HG02852 (cell line): ENCODE results near the gene MFSD2B.
"Not testable (repeated sequence)": the region's sequence is repeated elsewhere in the genome, so short reads cannot be mapped to it uniquely, and the experiment has no call there.

ENCODE experiments used
- ATAC-seq: cut with Tn5 transposase; IDR thresholded peaks from one replicate; pipeline ENCODE4 v1.9.1; 2021; ENCODE audit warnings: mild to moderate bottlenecking, moderate library complexity; ENCODE audit not compliant: unreplicated experiment

MFSD2B gene

DNA sequence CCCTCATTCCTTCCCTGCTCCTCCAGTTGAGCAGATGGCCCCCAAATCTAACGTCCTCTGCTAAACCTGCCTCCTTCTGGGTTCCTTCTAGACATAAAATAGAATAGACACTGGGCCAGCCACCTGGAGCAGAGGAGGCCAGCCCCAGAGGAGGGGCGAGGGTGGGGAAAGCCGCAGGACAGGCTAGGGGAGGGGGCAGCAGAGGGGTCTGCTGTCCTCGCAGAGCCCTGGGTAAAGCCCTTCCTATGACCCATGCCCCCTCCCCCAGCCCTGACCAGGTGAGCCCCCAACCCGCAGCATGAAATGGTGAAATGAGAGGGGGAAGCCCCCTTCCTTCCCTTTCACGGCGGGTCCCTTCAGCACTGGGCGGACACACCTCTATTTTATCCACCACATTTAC is 7.8 kb downstream of the MFSD2B start:
- no peak for ATAC-seq

GRCh38 chr2:24018241-24018640 is 8.4 kb downstream of the MFSD2B start:
- ATAC-seq: no peak

DNA sequence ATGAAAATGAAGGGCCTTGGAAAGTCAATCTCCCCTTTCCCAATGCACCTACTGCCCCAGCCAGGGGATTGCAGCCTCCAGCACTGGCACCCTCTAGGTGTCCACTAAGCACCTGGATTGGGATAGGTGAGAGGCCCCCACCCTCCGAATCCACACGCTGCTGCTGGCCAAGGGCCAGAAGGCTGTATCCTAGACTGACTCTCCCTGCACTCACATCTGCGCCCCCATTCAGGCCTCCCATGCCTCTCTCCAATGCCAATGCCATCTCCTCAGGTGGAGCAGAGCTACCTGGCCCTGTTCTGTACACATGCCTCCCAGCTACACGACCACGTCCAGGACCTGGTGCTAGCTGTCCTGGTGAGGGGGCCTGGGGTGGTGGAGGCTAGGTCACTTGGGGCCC is 9.8 kb downstream of the MFSD2B start:
- ATAC-seq: no peak

- ATAC-seq: no peak
Observed at GRCh38 chr2:24020244-24020643, 10.4 kb downstream of the MFSD2B start.

GRCh38 chr2:24021122-24021998 is 11.5 kb downstream of the MFSD2B start:
- no peak for ATAC-seq

DNA sequence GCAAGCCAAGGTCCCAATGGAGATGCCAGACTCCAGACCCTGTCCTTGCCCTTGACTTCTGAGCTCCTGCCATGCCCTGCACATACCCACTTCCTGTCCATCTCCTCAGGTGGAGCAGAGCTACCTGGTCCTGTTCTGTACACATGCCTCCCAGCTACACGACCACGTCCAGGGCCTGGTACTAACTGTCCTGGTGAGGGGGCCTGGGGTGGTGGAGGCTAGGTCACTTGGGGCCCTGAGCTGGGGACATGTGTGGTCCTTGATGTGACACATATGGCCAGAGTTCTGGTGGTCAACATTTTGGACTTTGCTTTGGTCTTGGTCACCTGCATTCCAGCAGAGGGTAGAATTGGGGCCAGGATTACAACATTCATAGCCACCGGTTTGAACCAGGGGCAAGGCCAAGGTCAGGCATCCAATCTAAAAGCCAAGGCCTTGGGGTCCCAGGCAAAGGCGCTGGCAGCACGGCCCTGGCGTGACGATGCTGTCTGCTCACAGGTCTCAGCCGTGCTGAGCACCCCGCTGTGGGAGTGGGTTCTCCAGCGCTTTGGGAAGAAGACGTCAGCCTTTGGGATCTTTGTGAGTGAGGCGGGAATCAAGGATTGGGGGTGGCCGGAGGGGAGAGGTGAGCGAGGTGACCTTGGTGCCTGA is 12.6 kb downstream of the MFSD2B start:
- ATAC-seq: no peak

GRCh38 chr2:24022975-24023575 is 13.2 kb downstream of the MFSD2B start:
- no peak for ATAC-seq

- no peak for ATAC-seq
Observed at GRCh38 chr2:24024018-24024417, 14.1 kb downstream of the MFSD2B start.

- no peak for ATAC-seq
Observed at GRCh38 chr2:24024996-24025663, 15.2 kb downstream of the MFSD2B start.

DNA sequence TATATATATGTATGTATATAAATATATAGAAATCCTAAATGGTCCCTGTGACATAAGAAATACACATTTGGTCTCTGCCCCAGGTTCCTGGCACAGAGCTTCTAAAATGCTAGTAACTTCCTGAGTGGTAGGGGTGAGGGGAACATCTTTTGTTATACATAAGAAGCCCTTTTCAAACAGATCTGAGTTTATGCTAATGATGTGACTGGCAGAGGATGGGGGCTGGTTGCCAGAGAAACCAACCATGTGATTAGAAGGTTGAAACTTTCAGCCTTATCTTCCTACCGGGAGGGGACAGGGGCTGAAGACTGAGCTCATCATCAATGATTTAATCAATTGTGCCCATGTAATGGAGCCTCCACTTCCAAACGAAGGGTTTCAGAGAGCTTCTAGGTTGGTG is 16.3 kb downstream of the MFSD2B start:
- ATAC-seq: no peak

DNA sequence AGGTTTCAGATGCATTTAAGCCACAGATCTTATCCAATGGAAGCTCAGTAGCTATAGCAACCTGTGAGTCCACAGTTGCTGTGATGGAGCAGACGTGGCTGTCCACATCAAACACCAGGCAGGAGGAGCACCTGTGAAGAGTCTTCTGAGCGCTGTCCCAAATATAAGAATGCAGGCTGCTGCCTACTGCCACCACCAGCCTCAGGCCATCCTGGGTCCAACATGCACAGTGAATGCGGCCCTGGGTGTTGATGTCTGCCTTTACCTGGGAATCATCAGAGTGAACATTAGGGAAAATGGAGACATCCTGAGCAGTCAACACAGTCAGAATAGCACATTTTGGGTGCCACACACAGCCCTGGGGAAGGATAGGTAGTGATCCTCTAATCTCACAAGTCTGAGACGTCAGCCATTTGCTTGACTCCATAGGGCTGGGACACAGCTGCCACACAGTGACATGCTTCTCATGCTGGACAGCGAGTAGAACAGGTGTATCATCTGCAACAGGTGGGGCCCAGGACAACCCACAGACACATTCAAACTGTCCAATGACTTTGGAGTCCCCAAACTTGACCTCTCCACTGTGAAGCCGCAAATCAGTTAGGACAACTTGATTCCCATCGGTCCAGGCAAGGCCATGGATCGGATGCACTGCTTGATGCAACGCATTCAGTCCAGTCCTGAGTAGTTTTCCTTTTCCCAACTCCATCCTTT is 29.1 kb downstream of the MFSD2B start:
- no peak for ATAC-seq

DNA sequence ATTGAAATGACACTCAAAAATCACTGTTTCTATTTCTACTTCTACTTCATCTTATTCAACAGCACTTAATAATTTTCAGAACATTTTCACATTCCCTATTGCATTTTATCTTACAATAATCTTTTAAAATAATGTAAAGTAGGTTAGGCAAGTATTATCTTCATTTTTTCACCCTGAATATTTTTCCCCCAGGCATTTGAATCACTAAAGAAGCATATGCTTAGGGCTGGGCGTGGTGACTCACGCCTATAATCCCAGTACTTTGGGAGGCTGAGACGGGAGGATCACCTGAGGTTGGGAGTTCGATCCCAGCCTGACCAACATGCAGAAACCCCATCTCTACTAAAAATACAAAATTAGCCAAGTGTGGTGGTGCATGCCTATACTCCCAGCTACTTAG is 30.6 kb downstream of the MFSD2B start:
- no peak for ATAC-seq

DNA sequence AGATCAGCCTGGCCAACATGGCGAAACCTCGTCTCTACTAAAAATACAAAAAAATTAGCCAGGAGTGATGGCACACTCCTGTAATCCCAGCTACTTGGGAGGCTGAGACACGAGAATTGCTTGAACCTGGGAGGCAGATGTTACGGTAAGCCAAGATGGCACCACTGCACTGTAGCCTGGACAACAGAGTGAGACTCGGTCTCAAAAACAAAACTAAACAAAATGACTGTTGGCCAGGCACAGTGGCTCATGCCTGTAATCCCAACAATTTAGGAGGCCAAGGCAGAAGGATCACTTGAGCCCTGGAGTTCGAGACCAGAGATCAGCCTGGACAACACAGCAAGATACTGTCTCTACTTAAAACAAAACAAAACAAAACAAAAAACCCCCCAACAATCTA is 33.2 kb downstream of the MFSD2B start:
- ATAC-seq: not testable (repeated sequence)

DNA sequence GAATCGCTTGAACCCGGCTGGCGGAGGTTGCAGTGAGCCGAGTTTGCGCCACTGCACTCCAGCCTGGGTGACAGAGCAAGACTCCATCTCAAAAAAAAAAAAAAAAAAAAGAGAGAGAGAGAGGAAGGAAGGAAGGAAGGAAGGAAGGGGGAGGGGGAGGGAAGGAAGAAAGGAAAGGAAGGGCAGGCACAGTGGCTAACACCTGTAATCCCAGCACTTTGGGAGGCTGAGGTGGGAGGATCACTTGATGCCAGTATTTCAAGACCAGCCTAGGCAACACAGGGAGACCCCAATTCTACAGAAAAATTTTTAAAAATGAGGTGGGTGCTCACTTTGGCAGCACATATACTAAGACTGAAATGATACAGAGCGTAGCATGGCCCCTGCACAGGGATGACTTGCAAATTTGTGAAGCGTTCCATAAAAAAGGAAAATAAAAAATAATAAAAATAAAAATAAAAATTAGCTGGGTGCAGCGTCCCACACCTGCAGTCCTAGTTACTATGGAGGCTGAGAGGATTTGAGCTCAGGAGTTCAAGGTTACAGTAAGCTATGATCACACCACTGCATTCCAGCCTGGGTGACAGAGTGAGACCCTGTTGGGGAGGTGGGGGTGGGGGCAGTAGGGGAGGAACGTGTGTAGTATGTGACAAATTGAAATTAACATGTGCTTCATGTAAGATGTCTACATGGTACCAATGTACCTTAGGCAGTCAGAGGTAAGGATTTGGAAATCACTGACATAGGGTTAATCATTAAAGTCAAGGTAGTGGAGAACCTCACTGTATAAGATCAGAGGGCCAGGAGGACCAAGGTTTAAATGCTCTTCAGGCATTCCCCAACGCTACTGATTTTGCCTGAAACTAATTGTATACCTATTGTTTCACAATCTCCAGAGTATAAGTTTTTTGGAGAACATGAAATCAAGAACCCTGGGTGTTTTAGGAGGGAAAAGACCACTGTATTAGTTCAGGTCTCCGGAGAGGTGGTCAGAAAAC is 35.9 kb downstream of the MFSD2B start:
- ATAC-seq: no peak

- no peak for ATAC-seq
Observed at GRCh38 chr2:24046599-24046929, 36.7 kb downstream of the MFSD2B start.

DNA sequence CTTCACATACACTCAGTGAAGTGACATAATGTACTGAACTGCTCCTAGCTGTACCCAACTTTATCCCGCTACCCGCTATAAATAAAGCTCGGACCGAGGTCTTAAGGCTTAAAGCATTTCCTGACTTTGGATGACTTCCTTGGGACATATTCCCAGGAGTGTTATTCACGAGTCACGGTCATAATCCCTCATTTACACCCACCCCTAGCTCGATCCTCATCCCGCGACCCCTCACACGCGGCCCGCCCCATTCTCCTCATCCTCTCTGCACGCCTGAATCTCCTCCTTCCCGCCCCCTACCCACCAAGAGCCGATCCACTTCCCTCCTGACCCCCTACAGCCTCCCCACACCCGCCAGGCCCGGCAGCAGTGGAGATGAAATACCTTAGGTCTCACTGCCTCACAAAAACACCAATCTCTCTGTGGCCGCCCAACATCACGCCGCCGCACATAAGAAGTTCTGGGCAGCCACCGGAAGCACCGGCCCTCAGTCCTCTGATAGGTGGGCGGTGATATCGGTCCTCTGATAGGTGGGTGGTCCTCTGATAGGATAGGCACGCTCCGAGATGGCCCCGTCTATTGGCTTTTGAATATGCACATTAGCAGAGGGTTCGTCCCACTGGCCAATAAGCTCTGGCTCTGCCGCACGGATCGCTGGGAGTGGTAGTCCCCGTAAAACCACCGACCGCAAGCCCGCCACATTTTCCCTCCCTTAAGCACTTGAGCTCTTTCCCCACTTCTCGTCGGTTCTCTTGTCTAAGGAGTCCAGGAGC is 37.2 kb downstream of the MFSD2B start, which contains the start of gene WDCP:
TSS of gene WDCP (minus strand) at position 462 of the 773 bp plus-strand sequence. CDS start 7,897 bp downstream, outside the sequence.
- peak; percentile 99 for ATAC-seq

- peak; percentile 7 for ATAC-seq
Observed at GRCh38 chr2:24047703-24048033, 37.8 kb downstream of the MFSD2B start.

- ATAC-seq: no peak
Observed at GRCh38 chr2:24048769-24049484, 39.0 kb downstream of the MFSD2B start.
